SU-DHL-6 (cell line): Measurements from ENCODE around the gene ANXA11.

Experiments used
- EZH2phosphoT487 ChIP-seq: fragments of 200-600 bp; sonication (generic), shearing (Covaris generic); conservative IDR thresholded peaks from 2 replicates; pipeline ENCODE4 v1.6.1; 2018; ENCODE audit warnings: mild to moderate bottlenecking, antibody characterized with exemption, low read length, moderate library complexity, mixed read lengths
- TF ChIP-seq, protein P1 (sequence below): fragments of 200-600 bp; sonication (generic); IDR thresholded peaks from one replicate; pipeline ENCODE4 v1.5.1; 2017; ENCODE audit warnings: antibody characterized with exemption, mild to moderate bottlenecking, low read length, moderate library complexity; ENCODE audit not compliant: insufficient read depth, poor library complexity, severe bottlenecking

DNA sequence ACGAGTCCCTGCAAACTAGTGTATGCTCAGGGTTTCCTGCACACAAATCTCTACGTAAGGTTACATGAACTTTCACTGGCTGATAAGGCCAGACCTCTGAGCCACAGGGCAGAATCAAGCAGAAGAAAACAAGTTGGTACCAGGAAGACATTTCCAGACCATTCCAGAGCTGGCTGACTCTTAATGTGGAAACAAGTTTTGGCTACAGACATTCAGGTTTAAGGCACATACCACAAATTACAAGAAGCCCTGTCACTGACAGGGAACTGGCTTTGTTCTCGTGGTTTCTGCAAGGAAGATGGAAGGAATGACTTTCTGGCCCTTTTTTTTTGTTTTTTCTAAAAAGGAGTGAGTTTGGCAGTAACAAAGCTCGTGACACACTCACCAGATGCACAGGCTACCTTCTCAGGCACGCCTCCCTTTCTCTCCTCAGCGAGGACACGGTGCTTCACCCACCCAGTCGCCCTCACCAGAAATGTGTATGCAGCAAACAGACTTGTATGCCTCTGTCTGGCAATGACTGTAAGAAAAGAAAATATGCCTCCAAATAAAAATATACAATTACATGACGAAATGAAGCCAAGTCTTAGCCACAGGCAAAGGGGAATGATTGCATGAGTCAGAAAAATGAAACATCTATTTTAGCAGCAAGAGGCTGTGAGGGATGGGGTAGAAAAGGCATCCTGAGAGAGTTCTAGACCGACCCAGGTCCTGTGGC lies 50.2 kb downstream of the ANXA11 start:
- TF ChIP-seq, protein P1, sequence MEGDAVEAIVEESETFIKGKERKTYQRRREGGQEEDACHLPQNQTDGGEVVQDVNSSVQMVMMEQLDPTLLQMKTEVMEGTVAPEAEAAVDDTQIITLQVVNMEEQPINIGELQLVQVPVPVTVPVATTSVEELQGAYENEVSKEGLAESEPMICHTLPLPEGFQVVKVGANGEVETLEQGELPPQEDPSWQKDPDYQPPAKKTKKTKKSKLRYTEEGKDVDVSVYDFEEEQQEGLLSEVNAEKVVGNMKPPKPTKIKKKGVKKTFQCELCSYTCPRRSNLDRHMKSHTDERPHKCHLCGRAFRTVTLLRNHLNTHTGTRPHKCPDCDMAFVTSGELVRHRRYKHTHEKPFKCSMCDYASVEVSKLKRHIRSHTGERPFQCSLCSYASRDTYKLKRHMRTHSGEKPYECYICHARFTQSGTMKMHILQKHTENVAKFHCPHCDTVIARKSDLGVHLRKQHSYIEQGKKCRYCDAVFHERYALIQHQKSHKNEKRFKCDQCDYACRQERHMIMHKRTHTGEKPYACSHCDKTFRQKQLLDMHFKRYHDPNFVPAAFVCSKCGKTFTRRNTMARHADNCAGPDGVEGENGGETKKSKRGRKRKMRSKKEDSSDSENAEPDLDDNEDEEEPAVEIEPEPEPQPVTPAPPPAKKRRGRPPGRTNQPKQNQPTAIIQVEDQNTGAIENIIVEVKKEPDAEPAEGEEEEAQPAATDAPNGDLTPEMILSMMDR: no peak
- TF ChIP-seq EZH2phosphoT487: no peak
